SJCRH30 (cell line): ENCODE results near the gene TOM1. TPM values are rescaled to one million over a fixed set of nuclear protein-coding genes. Genes with fewer than 3 reads are reported as not detected.

ENCODE experiments used
- DNase-seq, 2 experiments: peaks; one replicate each; pipeline ENCODE4 v3.0.0-alpha.2; 2015 to 2020
- H3K27ac ChIP-seq: fragments of 250-450 bp; sonication (Bioruptor Pico); 2 replicates; pipeline ENCODE4 v1.5.1; 2020; ENCODE audit warnings: mild to moderate bottlenecking, moderate library complexity
- H3K27me3 ChIP-seq: fragments of 250-450 bp; sonication (Bioruptor Pico); 2 replicates; pipeline ENCODE4 v1.5.1; 2020; ENCODE audit warnings: mild to moderate bottlenecking, moderate library complexity
- H3K36me3 ChIP-seq: fragments of 250-450 bp; sonication (Bioruptor Pico); 2 replicates; pipeline ENCODE4 v1.5.1; 2020; ENCODE audit warnings: mild to moderate bottlenecking, moderate library complexity
- H3K4me1 ChIP-seq: fragments of 250-450 bp; sonication (Bioruptor Pico); 2 replicates; pipeline ENCODE4 v1.5.1; 2020; ENCODE audit warnings: mild to moderate bottlenecking, moderate library complexity
- H3K4me3 ChIP-seq: fragments of 250-450 bp; sonication (Bioruptor Pico); 2 replicates; pipeline ENCODE4 v1.5.1; 2020; ENCODE audit warnings: mild to moderate bottlenecking, moderate library complexity
- H3K9me3 ChIP-seq: fragments of 250-450 bp; sonication (Bioruptor Pico); replicated peaks from 2 replicates; pipeline ENCODE4 v1.5.1; 2020; ENCODE audit warnings: mild to moderate bottlenecking, moderate library complexity
- total RNA-seq: library from RNA; depleted of rRNA; stranded (reverse); fragments of >200 nt; shearing (Covaris generic); gene quantifications from 2 replicates; pipeline ENCODE4 v1.2.3, GENCODE V29; 2014

The TOM1 gene
- total RNA-seq, 1 experiment from 2014 or later, result 19.8 TPM

- Histone ChIP-seq H3K4me1 (peaks cover 1% of the 10 kb centered on the region; the same call in 1 of the 2 replicates), H3K27me3 (no peaks in the 10 kb centered on the region), H3K9me3 (no peaks in the 10 kb centered on the region), H3K27ac (no peak overlapping the region), H3K4me3 (no peak overlapping the region), H3K36me3 (no peaks in the 10 kb centered on the region; the same call in 1 of the 2 replicates)
- DNase-seq, result no peak
Observed at GRCh38 chr22:35343664-35344550, 44.2 kb downstream of the TOM1 start.

GRCh38 chr22:35344956-35345690, 45.4 kb downstream of the TOM1 start:
- H3K9me3 ChIP-seq, result no peaks in the 10 kb centered on the region
- no peaks in the 10 kb centered on the region for H3K27me3 ChIP-seq
- DNase-seq, result no peak
- H3K36me3 ChIP-seq, result no peaks in the 10 kb centered on the region; the same call in 1 of the 2 replicates
- H3K4me3 ChIP-seq, result no peak overlapping the region
- H3K27ac ChIP-seq, result no peak overlapping the region
- peaks cover 7% of the 10 kb centered on the region; the same call in 1 of the 2 replicates for H3K4me1 ChIP-seq

DNA sequence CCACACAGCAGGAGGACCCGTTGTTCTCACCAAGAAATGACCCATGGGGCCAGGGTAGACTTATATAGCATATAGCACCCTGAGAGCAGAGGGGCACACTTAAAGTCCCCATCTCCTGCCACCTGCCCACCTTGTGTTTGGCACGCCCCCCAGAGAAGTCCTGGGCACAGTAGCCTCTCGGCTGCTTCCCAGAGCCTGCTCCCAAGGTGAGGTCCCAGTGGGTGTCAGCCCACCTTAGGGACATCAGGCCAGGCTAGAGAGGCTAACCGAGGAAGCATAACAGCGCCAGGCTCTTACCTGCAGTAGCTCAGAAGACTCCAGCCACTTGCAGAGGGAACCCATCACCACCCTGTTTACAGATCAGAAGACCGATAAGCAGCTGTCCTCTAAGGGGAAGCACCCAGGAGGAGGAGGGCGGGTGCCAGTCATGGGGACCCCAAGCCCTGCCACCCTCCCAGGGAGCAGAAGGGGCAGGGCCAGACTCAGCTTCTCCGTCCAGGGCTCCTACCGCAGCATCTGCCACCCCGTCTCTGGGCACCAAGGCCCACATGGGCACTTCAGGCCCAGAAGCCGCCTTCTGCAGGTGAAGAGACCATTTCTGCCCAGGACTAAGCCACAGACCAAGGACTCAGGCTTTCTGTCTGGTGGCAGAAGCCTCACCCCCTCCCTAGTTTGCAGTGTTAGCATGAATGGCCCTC, 46.3 kb downstream of the TOM1 start:
- DNase-seq, result no peak
- no peak overlapping the region for H3K4me3 ChIP-seq
- no peaks in the 10 kb centered on the region for H3K27me3 ChIP-seq
- no peak overlapping the region for H3K27ac ChIP-seq
- no peaks in the 10 kb centered on the region; the same call in 1 of the 2 replicates for H3K36me3 ChIP-seq
- no peaks in the 10 kb centered on the region for H3K9me3 ChIP-seq
- H3K4me1 ChIP-seq, result peaks cover 7% of the 10 kb centered on the region; the same call in 1 of the 2 replicates

DNA sequence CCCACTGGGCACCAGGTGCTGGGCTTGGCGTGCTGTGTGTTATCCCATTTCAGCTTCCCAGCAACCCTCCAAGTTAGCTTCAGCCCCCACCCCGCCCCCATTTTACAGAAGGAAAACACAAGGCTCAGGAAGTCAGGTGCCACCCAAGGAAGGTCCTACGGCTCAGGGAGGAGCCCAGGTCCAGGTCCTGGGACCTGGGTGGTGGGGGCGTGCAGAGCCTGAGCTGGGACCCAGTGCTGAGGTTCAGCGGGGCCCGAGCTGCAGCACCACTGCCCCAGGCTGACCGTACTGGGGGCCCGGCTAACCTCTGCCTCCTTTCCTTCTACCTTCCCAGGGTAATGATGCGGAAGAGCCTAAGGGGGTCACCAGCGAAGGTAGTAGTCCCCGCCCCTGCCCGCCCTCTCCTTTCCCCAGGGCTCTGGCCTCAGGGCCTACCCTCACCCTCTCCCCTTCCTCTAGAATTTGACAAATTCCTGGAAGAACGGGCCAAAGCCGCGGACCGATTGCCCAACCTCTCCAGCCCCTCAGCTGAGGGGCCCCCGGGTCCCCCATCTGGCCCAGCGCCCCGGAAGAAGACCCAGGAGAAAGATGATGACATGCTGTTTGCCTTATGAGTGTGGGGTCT, 47.0 kb downstream of the TOM1 start:
- Histone ChIP-seq H3K4me1 (peaks cover 7% of the 10 kb centered on the region; the same call in 1 of the 2 replicates), H3K4me3 (no peak overlapping the region), H3K36me3 (no peaks in the 10 kb centered on the region; the same call in 1 of the 2 replicates), H3K27ac (no peak overlapping the region), H3K9me3 (no peaks in the 10 kb centered on the region), H3K27me3 (no peaks in the 10 kb centered on the region)
- no peak for DNase-seq

DNA sequence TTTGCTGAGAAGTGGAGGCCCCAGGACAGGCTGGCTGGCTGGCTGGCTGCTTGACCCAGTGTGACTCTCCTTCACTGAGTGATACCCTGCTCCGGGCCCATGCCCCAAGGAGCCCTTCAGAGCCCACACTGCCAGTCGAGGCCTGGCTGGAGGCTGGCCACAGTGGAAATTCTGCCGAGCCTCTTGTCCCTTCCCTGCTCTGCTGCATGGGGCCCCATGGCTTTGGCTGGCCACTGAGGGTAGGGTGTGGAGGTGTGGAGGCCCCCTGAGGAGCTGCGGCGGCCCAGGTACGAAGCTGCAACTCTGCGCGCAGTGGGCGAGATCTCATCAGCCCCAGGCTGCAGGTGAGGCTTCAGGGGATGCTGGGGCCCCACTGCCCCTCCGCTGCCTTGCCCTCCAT, 47.8 kb downstream of the TOM1 start:
- Histone ChIP-seq H3K9me3 (no peaks in the 10 kb centered on the region), H3K36me3 (no peaks in the 10 kb centered on the region), H3K27ac (no peak overlapping the region), H3K4me1 (peaks cover 7% of the 10 kb centered on the region; the same call in 1 of the 2 replicates), H3K4me3 (no peak overlapping the region), H3K27me3 (no peaks in the 10 kb centered on the region)
- no peak for DNase-seq

DNA sequence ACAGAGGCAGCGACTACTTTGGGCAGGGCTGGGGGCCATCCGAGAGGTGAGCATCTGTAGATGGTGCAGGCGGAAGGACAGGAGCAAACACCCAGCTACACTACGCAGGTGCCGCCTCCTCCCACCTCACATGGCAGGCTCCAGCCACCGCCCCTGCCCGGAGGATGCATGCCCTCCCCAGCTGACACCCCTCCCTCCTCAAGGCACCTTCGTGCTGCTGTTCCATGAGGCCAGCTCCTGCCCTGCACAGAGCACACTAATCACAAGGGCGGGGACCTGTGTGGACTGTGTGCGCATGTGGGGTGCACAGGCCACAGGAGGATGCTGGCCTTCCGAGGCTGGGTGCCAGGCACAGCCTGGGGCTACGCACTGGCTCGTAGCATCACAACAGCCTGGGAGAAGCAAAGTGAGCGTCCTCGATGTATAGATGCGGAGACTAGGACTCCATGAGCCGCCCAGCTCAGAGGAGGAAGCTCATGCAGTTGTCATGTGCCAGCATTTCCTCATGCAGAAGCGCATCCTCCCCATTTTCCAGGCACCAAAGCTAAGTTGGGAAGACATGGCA, 48.4 kb downstream of the TOM1 start:
- Histone ChIP-seq H3K27me3 (no peaks in the 10 kb centered on the region), H3K27ac (no peak overlapping the region), H3K4me3 (no peak overlapping the region), H3K4me1 (peaks cover 7% of the 10 kb centered on the region; the same call in 1 of the 2 replicates), H3K36me3 (no peaks in the 10 kb centered on the region), H3K9me3 (no peaks in the 10 kb centered on the region)
- DNase-seq, result no peak

GRCh38 chr22:35348703-35349102, 49.0 kb downstream of the TOM1 start:
- peaks cover 10% of the 10 kb centered on the region; the same call in 1 of the 2 replicates for H3K4me1 ChIP-seq
- H3K36me3 ChIP-seq, result no peaks in the 10 kb centered on the region
- no peaks in the 10 kb centered on the region for H3K9me3 ChIP-seq
- no peaks in the 10 kb centered on the region for H3K27me3 ChIP-seq
- no peak overlapping the region for H3K27ac ChIP-seq
- no peak for DNase-seq
- H3K4me3 ChIP-seq, result no peak overlapping the region

DNA sequence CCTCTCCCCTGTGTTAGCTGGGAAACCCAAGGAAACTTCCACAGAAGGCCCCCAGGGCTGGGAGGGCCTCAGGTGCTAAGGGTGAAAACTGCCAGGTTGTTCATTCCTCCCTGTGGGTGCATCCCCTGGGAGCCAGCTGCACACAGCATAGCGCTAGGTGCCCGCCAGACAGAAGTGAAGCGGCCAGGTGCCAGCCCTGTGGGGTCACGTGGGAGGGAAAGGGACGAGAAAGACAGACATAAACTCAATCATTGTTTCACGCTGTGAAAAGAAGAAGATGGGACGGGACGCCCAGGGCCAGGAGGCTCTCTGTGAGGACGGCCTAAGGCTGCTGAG, 49.6 kb downstream of the TOM1 start:
- DNase-seq, result no peak
- Histone ChIP-seq H3K9me3 (no peaks in the 10 kb centered on the region), H3K27ac (peak overlapping the region; percentile 50), H3K4me1 (peaks cover 10% of the 10 kb centered on the region; the same call in 1 of the 2 replicates), H3K36me3 (no peaks in the 10 kb centered on the region), H3K4me3 (peak overlapping the region; percentile 16), H3K27me3 (no peaks in the 10 kb centered on the region)

DNA sequence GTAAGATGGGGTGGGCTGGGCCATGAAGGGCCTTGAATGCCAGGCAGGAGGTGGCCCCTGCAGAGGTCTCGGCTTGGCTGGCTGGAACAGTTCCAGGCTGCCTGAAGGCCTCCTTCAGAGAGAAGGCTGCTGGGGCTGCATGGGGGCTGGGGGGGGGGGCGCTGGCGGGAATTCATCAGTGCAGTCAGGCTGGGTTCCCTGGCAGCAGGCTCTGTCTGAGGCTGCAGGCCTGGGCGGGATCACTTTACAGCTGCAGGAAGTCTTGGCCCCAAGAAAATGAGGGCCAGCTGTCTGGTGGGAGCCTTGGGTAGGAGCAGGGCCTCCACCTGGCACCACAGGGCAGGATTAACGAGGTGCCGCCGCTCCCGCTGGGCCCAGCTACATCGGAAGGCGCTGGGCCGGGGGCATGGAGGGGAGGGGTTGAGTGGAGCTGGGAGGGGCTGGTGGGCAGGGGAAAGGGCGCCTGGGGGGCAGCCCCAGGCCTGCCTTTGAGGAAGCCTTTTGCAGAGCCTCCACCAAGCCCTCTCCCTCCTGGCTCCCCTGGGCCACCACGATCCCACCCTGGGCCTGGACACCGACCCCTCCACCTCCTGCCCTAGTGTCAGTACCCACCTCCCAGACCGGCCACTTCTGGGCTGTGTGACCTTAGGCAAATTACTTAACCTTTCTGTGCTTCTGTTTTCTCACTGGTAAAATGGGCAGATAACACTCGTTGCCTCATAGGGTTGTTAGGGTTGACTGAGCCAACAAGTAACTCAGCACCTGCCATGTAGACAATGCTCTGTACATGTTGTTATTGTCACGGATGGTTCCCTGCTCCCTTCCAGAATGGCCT, 50.2 kb downstream of the TOM1 start:
- peak overlapping the region; percentile 50 for H3K27ac ChIP-seq
- peak overlapping the region; percentile 57 for H3K4me3 ChIP-seq
- peaks cover 10% of the 10 kb centered on the region; the same call in 1 of the 2 replicates for H3K4me1 ChIP-seq
- H3K9me3 ChIP-seq, result no peaks in the 10 kb centered on the region
- DNase-seq, result peak; percentile 86 to 88
- H3K36me3 ChIP-seq, result no peaks in the 10 kb centered on the region
- no peaks in the 10 kb centered on the region for H3K27me3 ChIP-seq

- no peaks in the 10 kb centered on the region for H3K36me3 ChIP-seq
- no peaks in the 10 kb centered on the region for H3K27me3 ChIP-seq
- peak overlapping the region; percentile 62 for H3K27ac ChIP-seq
- peak; percentile 93 to 94 for DNase-seq
- H3K4me3 ChIP-seq, result peak overlapping the region; percentile 57
- H3K9me3 ChIP-seq, result no peaks in the 10 kb centered on the region
- peaks cover 10% of the 10 kb centered on the region; the same call in 1 of the 2 replicates for H3K4me1 ChIP-seq
Observed at GRCh38 chr22:35350539-35351503, 51.1 kb downstream of the TOM1 start.

GRCh38 chr22:35352214-35353111, 52.8 kb downstream of the TOM1 start:
- Histone ChIP-seq H3K4me1 (peaks cover 10% of the 10 kb centered on the region; the same call in 1 of the 2 replicates), H3K9me3 (no peaks in the 10 kb centered on the region), H3K27me3 (no peaks in the 10 kb centered on the region), H3K4me3 (no peak overlapping the region), H3K27ac (no peak overlapping the region), H3K36me3 (no peaks in the 10 kb centered on the region)
- DNase-seq, result peak in 1 of 2 experiments; percentile 34

- DNase-seq, result peak; percentile 47 to 52
- Histone ChIP-seq H3K36me3 (no peaks in the 10 kb centered on the region), H3K4me1 (peaks cover 10% of the 10 kb centered on the region; the same call in 1 of the 2 replicates), H3K27me3 (no peaks in the 10 kb centered on the region), H3K9me3 (no peaks in the 10 kb centered on the region), H3K27ac (no peak overlapping the region), H3K4me3 (no peak overlapping the region)
Observed at GRCh38 chr22:35353318-35353717, 53.6 kb downstream of the TOM1 start.
